DMS79 treated with DMSO at 0.1 percent for 48 hours (cell line): ENCODE results near the gene GIPC2.
"Not testable (repeated sequence)": the region's sequence is repeated elsewhere in the genome, so short reads cannot be mapped to it uniquely, and the experiment has no call there.

Source experiments
- DNase-seq: peaks from one replicate; lab custom pipeline; 2025; lab: John Stamatoyannopoulos, UW

The GIPC2 gene

DNA sequence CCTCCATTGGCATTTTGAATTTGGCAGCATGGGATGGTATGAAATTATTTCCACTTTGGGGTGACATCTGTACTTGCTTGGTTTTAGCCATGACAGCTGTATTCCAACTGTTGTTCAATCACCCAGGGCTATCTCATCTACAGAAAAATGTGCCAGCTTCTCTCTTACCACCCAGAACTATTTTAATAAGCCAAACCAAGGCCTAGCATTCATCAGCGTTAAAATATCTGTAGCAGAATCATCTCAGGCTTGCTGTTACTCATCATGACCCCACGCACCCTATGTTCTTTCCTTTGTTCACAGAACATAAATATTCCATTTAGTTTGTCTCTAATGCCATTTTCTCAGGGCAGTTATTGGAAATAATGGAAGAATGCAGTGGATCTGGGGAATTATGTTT is 49.8 kb downstream of the GIPC2 start:
- no peak for DNase-seq

DNA sequence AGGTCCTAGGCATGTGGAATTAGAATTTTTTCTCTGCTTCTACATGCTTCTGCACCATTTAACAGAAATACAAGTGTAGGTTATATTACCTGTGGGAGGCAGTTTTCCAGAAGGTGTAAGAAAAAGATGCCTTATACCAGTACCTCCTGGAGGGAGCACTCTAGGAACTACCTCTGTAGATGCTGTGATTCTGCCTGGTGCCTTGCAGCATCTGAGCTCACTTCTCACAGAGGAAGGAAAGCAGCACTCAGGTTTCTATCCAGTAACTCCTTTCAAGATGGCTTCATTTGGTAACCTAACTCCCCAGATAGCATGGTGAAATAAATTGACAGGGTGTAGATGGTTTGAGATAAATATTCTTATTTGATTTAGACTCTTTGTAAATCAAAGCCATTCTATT is 50.3 kb downstream of the GIPC2 start:
- no peak for DNase-seq

DNA sequence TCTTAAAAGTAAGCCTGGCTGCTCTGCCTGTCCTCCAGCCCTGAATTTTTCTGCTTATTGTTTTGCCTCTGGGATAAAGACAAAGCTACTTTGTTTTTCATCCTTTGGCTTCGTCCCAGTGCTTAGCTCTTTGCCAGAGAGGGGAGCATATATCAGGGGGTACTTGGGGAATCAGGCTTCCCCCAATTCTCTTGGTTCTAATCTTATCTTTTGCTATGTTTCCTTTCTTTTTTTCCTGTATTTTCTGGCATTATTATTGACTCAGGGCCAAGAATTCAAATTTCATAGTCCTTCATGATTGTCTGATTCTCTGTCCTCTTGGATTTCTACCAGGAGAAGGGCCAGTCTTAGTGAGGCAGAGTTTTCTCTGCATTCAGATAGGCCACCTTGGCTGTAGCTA is 51.2 kb downstream of the GIPC2 start:
- DNase-seq: no peak

DNA sequence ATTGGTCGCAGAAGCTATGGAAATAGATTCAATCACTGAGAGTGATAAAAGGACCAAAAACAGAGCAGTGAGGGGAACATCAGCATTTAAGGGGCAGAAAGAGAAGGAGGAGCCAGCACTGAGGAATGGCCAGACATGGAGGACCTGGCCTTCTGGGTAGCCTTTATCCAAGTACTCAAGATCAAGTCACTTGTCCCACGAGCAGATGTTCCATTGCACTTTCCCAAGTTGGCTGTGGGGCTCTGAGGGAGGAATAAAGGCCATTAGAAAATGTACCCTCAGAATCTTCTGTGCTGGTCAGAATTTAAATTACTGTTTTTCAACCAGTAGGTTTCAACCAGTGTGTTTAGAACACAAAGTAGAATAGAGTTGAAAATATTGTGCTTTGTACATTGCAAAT is 55.3 kb downstream of the GIPC2 start:
- DNase-seq: no peak

DNA sequence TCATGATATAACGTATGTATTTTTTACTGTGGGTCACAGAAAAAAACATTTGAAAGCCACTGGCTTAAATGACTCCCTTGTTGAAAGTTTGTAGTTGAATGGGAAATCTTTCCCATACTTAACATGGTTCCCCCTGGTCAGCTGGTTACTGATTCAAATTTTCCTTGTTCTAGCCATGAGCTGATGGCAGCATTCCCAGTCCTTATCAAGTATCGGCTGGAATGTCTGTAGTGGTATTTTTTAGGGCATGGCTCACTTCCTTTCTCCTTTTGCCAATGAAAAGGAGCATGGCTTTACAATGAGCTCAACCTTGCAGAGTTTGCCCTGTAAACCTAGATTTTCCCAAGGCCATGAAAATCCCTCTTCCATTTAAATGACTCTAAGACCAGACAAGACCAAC is 55.7 kb downstream of the GIPC2 start:
- DNase-seq: no peak

DNA sequence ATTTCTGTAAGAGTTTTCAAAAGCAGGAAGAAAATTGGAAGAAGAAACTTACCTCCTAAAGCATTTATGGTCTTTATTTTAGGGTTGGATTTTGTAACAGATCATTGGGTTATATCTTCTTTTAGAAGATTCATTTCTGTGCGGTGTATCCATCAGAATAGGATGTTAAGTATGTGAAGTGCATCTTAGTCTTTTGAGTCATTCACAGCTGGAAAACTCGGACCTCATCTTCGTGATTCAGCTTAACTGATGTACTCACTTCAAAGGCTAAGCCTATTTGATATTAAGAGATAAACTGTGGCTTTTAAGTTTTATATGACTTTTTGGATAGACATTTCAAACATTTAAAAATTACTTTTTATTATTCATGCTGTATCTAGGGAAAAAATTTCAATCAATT is 56.3 kb downstream of the GIPC2 start:
- no peak for DNase-seq

DNA sequence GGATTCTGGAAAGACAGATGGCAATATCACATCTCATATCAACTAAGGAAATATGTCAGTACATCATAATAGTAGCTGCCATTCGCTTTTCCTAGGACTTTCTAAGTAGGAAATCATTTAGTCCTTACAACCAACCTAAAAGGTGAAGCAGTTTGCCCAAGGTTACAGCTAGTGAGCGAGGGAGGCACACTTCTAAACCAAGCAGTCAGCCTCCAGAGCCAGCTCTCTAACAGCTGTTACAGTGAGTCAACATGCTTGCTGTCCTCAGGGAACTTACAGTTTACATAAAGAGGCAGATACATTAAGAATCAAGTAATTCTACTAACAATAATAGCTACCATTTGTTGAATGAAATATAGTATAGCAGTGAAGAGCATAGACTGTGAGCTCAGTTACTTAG is 57.1 kb downstream of the GIPC2 start:
- no peak for DNase-seq

DNA sequence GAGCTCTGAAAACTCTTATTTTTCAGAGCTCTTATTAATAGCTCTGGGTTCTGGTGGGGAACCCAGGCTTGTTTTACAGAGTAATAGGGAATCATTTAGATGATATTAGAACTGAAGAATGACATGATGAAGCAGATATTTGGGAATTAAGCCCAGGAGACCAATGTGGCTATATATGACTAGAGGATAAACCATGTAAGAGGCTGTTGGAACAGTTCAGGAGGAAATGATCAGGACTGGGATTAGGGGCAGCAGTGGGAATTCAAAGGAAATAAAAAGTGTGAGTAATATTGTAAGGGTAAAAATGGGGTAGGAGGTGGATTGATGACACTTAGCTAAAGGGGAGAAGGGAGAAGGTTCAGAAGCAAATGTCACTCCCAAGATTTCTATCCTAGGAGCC is 58.6 kb downstream of the GIPC2 start:
- DNase-seq: no peak

DNA sequence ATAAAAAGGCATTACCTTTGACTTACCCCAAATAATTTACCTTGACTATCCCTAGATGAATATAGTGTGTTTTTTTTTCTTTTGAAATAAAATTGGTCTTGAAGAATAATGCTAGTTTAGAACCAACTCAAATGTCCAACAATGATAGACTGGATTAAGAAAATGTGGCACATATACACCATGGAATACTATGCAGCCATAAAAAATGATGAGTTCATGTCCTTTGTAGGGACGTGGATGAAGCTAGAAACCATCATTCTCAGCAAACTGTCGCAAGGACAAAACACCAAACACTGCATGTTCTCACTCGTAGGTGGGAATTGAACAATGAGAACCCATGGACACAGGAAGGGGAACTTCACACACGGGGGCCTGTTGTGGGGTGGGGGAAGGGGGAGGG is 63.9 kb downstream of the GIPC2 start:
- DNase-seq: not testable (repeated sequence)

DNA sequence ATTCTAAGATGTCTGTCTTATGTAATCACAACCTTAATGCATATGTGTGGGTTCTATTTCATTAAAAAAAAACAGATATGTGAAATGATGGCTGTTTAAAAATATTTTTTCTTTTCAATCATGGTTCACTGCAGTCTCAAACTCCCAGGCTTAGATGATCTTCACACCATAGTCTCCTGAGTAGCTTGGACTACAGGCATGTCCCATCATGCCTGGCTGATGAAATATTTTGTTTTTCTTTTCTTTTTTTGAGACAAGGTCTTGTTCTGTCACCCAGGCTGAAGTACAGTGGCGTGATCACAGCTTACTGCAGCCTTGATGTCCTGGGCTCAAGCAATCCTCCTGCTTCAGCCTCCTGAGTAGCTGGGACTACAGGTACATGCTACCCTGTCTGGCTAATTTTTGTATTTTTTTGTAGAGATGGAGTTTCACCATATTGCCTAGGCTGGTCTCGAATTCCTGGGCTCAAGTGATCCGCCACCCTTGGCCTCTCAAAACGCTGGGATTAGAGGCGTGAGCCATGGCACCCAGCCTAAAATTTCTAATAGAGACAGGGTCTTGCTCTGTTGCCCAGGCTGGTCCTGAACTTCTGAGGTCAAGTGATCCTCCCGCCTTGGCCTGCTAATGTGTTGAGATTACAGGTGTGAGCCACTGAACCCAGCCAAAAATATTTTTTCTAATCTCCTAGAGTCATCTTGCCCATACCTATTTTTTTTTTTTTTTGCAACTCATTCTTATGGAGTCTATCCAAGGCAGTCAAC is 67.6 kb downstream of the GIPC2 start:
- no peak for DNase-seq

DNA sequence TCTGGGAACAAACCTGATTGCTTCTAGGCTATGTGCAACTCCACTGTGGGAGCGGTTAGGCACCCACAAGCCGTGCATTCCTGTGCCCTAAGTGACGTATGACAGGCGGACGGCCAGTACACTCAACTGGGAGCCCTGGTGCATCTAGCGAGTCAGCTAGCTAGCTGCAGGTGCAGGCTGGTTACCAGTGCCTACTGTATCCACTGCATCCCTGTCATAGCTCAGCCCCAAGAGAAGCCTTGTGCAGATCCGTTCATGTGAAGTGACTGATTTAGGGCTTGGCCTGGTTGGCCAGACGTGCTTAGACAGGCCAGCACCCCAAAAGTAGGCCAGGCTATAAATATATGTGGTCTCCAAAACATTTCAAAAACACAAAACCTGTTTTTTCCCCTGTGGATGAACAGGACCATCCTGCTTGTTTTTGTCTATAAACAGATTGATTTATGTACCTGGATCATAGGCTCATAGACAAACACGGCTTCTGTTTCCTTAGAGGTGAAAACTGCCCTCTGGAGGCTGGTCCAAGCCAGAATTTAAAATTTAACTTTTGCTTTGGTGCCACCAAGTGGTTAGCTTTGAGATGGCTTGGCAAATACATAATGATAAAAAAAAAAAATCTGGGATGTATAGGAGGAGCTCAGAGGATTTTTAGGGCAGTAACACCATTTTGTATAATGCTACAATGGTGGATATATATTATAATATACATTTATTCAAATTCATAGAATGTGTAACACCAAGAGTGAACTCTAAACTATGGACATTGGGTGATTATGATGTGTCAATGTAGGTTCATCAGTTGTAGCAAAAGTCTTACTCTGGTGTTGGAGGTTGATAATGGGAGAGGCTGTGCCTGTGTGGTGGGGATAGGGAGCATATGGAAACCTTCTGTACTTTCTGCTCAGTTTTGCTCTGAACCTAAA is 68.5 kb downstream of the GIPC2 start:
- peak; percentile 56 for DNase-seq

DNA sequence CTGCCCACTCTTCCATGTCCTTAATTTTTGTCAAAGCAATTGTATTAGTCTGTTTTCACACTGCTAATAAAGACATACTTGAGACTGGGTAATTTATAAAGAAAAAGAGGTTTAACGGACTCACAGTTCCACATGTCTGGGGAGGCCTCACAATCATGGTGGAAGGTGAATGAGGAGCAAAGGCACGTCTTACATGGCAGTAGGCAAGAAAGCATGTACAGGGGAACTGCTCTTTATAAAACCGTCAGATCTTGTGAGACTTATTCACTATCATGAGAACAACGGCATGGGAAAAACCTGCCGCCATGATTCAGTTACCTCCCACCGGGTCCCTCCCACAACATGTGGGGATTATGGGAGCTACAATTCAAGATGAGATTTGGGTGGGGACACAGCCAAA is 74.7 kb downstream of the GIPC2 start:
- not testable (repeated sequence) for DNase-seq

DNA sequence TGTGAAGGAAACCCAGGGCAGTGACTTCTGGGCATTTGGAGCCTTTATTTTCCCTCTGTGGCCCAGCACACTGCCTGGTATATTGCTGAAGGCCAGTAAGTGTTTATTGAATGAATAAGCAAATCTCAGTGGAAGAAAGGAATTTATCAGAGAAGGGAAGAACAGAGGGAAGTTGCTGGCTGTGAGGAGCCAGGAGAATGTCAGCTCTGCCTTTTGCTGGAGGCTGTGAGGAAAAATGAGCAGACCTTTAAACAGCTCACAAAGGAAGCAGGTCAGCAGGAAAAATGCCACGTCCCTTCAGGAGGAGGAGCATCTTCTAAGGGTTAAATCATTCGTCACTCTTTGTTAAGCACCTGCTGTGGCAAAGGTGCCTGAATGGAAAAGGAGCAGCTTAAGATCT is 75.9 kb downstream of the GIPC2 start:
- DNase-seq: no peak

DNA sequence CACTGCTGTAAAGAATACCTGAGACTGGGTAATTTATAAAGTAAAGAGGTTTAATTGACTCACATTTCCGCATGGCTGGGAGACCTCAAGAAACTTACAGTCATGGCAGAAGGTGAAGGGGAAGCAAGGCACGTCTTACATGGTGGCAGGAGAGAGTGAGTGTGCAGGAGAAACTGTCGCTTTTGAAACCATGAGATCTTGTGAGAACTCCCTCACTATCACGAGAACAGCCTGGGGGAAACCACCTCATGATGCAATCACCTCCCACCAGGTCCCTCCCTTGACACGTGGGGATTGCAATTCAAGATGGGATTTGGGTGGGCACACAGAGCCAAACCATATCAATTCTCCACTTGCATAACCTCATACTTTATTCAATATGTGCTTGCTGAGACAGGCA is 76.6 kb downstream of the GIPC2 start:
- DNase-seq: no peak

DNA sequence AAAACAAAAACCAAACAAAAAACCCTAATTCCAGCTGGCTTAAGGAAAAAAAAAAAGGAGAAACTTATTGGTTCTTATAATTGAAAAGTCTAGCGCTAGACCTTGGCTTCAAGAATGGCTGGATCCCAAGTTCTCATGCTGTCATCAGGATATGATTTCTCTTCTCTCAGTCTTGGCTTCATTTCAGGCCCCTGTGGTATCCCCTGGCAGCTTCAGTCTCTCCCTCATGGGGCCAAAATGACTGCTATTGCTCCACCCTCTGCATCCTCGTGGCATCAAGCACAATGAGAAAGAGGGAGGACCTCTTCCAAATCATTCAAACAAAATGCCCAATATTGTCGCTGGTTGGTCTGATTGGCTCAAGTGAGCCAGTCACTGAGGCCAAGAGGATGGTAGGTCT is 80.7 kb downstream of the GIPC2 start:
- DNase-seq: no peak

DNA sequence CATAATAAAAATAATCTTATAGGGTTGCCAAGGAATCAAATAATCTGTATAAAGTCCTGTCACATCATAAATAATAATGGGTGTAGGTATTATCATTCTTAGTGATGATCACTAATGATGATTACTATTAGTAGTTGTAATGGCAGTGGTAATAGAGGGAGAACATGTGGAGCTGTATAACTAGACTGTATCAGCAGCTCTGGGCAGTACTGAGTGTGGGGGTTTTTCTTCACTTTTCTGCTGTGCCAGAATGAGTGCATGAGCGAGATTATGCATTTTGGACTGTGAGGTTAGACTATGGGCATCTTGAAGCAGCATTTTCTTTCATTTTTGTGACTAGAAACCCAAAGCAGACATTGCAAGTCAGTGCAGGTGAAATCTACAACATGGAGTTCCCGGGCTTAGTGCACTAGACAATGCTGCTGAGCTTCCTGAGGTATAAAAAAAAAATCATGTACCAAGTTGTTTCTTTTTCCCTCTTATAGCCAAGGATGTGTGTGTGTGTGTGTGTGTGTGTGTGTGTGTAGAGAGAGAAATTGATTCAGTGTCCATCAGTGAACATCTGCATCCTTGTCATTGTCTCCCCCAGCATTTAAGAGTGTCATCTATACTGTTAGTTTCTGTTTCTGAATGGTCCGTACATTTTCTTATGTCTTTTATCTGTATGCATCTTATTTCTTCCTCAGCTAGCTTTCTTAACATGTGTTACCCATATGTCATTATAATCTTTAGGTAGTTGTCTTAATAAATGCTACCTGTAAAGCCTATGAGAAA is 86.6 kb downstream of the GIPC2 start:
- no peak for DNase-seq

DNA sequence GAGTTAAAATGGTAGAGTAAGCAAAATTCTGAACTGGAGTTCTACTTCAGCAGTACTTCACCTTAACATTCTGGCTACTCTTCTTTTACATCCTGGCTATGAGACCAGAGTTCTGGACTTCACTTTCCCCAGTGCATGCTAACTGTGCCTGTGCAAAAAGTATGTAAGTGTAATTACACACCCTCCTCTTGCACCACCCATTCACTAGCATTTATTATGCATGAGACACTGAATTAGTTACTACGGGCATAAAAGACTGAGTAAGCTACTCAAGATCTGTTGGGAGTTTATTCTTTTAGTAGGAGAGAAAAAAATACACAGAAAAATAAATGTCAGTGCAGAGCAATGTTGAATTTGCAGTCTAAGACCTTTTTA is 87.2 kb downstream of the GIPC2 start:
- no peak for DNase-seq

DNA sequence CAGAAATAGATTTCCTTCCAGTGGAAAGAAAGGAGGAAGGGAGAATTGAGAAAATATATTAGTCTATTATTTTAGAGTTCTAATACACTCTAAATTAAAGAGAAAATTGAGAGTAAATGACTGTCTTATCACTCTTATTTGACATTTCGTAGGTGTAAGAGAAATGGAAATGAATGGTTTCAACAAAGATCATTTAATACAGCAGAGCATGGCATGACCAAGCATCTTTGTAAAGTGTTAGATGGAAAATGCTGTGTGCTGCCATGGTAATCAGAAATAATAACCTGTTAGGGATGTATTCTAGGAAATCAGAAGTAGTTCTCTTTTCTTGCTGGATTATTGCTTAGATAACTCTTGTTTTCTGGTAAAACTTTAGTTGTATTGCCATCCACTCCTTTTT is 90.9 kb downstream of the GIPC2 start:
- no peak for DNase-seq

DNA sequence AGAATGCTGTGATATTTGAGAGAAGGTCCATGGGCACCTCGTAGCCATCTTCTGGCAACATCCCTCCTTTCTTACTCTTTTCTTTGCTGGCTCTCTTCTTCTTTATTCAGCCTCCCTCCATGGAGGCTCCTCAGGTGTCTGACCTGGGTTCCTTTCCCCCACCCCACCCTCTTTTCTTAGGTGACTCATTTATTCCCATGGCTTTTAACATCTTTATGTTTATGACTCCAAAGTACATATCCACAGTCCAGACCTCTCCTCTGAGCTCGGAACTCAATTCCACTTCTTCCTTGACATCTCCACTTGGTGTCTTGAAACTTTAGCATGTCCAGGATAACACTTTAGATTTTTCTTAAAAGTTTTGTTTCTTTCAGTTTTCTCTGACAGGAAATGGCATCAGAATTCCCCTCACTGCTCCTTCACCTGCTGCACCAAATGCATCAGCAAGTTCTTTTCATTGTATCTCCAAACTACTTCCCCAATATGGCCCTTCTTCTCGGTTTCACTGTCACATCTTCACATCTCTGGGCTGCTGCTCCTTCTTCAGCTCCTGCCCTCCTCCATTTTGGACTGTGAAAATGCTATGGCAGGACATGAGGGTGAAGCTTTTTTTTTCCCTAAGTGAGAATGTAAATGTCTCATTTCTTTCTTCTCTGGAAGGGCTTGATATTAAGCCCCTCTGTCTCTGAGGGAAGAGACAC is 95.9 kb downstream of the GIPC2 start:
- no peak for DNase-seq

DNA sequence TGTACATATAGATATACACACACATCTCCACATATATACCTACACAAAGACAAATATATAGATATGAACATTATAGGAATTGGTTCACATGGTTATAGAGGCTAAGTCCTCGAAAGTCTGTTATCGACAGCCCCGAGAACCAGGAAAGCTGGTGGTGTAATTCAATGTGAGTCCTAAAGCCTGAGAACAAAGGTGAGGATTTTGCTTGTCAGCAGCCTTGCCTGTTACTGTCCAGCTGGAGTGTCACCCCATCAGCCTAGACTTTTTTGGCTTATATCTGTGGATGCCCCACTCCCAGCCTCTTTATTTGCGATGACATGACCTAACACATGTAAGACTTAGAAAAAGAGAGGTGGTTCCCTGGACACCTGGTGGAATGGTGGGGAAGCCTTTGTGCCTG is 97.0 kb downstream of the GIPC2 start:
- no peak for DNase-seq

DNA sequence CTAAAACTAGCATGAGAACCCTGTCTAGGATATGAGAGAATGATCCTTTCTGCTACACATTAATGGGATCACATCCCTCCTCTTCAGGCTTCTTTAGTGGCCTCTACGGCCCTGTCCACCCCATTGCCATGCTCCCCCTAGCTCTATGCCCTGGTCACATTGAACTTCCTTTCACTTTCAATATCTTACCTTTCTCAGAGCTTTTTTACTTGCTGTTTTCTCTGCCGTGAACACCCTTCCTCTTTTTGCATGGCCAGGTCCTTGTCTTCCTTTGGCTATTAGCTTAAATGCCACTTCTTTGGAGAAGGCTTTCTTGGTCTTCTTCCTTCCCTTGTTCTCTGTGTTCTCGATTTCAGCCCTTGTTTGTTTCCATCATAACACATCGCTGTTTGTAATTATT is 97.4 kb downstream of the GIPC2 start:
- no peak for DNase-seq

DNA sequence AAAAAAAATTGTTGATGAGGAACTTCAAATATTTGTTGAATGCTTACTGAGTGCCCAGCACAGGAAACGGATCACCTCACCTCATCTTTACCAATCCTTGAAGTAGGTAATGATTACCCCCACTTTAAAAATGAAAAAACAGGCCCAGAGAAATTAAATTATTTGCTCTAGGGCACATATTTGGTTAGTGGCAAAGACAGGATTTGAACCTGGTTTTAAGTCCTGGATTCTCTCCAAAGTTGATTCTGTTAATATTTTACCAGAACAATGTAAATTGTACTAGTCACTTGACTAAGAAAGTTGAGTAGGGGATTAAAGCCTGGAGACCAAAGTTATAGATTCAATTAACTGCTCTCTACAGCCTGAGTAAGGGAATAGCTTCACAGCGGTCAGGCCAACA is 97.9 kb downstream of the GIPC2 start:
- DNase-seq: no peak
